Measurements from ENCODE around the gene SPATA2L.
"Not testable (repeated sequence)": the region's sequence is repeated elsewhere in the genome, so short reads cannot be mapped to it uniquely, and the experiment has no call there.

The SPATA2L gene

GRCh38 chr16:89707695-89708094 lies 6.2 kb upstream of the SPATA2L start:
- in situ Hi-C loops (cut with MboI; ENCODE audit: low sequenced_read_pairs): no loop called here

DNA sequence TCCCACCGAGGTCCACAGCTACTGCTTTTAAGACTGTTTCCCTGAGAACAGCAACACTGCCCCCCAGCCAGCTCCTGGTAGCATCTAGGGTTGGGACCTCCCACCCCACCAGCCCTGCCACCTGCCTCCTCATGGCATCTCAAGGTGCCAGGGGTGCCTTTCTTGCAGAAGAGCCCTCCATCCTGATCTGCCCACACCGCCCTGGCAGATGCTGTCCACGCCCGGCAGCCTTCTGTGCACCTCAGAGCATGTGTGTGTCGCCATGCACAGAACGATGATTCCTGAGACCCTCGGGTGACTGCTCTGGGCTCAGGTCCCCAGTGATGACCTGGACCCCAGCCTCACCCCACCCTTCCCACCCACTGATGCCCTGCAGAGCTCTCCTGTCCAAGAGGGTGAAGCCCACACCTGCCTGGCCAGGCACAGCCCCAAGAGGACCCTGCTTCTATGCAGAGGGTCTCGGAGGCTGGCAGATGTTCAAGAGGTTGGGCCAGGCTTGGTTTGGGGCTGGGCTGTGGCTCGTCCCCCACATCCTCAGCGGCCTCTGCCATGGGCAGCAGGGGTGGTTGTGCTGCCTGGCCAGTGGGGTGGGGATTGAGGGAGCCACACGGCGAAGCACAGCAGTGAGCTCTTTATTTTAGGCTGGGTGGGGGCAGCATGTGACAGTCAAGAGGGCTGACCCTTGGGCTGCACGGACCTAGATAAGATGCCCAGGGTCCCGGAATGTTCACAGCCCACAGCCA lies 5.2 kb upstream of the SPATA2L start:
- in situ Hi-C loops (cut with MboI; ENCODE audit: low sequenced_read_pairs): no loop called here

GRCh38 chr16:89705006-89705405 lies 3.5 kb upstream of the SPATA2L start:
- in situ Hi-C loops (cut with MboI; ENCODE audit: low sequenced_read_pairs): no loop called here

- in situ Hi-C loops (cut with MboI; ENCODE audit: low sequenced_read_pairs): no loop called here
These were observed 2.8 kb upstream of the SPATA2L start for GRCh38 chr16:89704281-89704680.

- in situ Hi-C loops (cut with MboI; ENCODE audit: low sequenced_read_pairs): no loop called here
These were observed 668 bp downstream of the SPATA2L start for GRCh38 chr16:89700649-89701424.

DNA sequence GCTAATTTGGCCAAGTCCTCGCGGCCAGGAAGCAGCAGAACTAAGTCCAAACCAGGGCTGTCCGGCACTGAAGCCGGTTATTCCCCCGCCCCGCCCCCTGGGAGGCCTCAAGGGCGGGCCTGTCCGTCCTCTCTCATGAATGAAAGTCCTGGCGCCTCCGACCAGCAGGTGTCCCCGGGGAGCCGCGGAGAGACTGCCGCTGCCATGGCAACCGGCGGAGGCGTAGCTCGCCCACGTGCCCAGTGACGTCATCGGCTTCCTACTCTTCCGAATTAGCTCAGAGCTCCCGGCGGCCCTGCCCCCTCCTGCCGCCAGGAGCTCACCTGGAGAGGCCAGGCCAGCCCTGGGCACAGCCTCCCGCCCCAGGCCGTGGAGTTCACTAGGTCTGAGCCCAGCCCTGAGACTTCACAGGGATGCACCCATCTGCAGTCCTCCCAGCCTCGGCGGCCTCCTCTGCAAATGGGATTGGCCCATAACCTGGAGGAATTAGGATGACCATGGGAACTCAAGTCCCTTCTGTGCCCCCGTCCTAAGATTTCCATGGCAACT lies 1.3 kb downstream of the SPATA2L start:
- in situ Hi-C loops (cut with MboI; ENCODE audit: low sequenced_read_pairs): no loop called here

DNA sequence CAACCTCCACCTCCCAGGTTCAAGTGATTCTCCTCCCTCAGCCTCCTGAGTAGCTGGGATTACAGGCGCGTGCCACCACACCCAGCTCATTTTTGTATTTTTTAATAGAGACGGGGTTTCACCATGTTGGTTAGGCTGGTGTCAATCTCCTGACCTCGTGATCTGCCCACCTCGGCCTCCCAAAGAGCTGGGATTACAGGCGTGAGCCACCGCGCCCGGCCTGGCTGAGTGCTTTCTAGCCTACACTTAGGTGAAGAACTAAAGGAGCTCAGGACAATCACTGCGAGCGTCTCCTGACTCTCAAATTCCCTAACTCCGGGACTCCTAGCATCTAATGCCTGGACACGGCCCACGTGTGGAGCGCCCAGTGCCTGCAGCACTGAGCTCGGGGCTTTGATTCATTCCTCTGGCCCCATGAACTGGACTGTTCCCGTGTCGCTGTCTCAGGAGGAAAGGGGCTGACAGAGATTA lies 1.8 kb downstream of the SPATA2L start:
- in situ Hi-C loops (cut with MboI; ENCODE audit: low sequenced_read_pairs): not testable (repeated sequence)

DNA sequence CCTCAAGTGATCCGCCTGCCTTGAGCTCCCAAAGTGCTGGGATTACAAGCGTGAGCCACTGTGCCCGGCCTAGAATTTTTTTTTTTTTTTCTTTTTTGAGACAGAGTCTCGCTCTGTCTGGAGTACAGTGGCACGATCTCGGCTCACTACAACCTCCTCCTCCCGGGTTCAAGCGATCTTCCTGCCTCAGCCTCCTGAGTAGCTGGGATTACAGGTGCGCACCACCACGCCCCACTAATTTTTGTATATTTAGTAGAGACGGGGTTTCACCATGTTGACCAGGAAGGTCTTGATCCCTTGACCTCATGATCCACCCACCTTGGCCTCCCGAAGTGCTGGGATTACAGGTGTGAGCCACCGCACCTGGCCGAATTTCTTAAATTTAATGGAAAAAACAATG lies 2.8 kb downstream of the SPATA2L start:
- in situ Hi-C loops (cut with MboI; ENCODE audit: low sequenced_read_pairs): not testable (repeated sequence)

DNA sequence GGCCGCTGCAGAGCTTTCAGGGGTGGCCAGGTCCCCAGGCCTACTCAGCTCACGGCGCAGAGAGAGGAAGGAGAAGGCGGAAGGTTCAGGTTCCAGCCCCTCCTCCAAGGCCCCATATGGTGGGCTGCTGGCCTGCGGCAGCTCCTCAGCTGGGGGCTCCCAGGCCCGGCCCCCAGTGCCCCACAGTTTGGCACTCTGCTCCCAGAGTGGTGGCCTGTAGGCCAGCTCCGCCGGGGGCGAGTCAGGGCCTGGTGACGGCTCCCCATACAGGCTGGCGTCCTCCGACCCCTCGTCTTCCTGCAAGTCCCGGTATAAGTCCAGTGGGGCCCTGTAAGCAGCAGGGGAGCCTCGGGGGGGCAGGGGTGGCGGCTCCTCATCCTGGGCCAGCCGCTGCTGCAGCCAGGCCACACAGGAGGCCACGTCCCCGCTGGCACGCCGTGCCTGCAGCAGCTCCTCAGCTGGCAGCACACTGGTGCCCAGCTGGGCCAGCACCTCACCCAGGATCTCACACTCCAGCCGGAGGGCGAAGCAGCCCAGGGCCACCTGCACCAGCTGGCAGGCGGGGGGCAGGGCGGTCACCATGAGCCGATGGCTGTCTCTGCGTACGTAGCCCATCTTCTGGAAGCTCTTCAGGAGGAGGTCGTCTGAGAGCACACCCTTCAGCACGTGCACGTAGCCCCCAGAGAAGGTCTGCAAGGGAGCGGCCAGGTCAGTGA lies 3.7 kb downstream of the SPATA2L start:
- in situ Hi-C loops (cut with MboI; ENCODE audit: low sequenced_read_pairs): no loop called here

- in situ Hi-C loops (cut with MboI; ENCODE audit: low sequenced_read_pairs): no loop called here
These were observed 4.3 kb downstream of the SPATA2L start for GRCh38 chr16:89697161-89697615.

GRCh38 chr16:89696670-89697128 lies 4.8 kb downstream of the SPATA2L start:
- in situ Hi-C loops (cut with MboI; ENCODE audit: low sequenced_read_pairs): no loop called here

- in situ Hi-C loops (cut with MboI; ENCODE audit: low sequenced_read_pairs): no loop called here
These were observed 5.4 kb downstream of the SPATA2L start for GRCh38 chr16:89695875-89696669.

DNA sequence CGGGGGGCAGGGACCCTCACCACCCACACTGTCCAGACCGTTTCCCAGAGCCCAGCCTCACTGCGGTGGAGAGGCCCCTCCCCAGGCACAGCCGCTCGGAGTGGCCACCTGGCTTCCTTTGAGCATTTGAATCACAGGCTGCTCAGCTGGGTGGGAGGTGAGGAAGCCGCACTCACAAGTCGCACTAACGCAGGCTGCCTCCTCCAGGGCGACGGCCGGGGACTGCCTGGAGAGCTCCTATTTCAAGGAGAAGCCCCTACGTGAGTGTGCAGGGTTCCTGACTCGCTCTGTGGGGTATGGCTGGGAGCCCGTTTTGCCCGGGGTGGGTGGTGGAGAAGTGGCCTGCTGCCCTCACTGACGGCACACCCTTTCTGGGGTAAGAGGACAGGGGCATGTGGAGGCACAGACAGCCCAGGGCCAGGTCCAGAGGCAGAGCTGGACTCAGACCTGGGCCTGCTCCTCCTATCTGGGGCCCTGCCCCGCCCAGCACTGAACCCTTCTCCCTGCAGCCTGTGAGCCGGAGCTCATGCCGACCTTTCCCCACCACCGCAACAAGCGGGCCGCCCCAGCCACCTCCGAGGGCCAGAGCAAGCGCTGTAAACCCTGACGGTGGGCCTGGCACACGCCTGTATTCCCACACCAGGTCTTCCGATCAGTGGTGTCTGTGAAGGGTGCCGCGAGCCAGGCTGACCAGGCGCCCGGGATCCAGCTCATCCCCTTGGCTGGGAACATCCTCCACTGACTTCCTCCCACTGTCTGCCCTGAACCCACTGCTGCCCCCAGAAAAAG lies 6.2 kb downstream of the SPATA2L start:
- in situ Hi-C loops (cut with MboI; ENCODE audit: low sequenced_read_pairs): no loop called here

GRCh38 chr16:89694784-89695085 lies 6.8 kb downstream of the SPATA2L start:
- in situ Hi-C loops (cut with MboI; ENCODE audit: low sequenced_read_pairs): not testable (repeated sequence)

- in situ Hi-C loops (cut with MboI; ENCODE audit: low sequenced_read_pairs): no loop called here
These were observed 7.3 kb downstream of the SPATA2L start for GRCh38 chr16:89693931-89694783.

DNA sequence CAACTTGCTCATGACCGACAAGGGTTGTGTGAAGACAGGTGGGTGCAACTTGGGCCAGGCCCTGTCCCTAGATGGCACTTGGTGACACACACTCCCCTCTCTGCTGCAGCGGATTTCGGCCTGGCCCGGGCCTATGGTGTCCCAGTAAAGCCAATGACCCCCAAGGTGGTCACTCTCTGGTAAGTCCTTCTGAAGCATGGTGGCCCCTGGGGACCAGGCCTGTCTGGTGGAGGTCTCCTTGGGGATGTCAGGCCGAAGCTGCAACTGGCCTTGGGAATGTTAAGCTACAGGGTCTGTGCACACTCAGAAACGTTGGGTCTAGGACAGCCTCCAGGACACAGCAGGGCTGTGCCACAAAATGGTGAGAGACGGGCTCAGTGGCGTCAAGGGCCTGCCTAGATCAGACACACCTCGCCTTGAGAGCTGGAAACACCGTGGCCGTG lies 8.2 kb downstream of the SPATA2L start:
- in situ Hi-C loops (cut with MboI; ENCODE audit: low sequenced_read_pairs): no loop called here

DNA sequence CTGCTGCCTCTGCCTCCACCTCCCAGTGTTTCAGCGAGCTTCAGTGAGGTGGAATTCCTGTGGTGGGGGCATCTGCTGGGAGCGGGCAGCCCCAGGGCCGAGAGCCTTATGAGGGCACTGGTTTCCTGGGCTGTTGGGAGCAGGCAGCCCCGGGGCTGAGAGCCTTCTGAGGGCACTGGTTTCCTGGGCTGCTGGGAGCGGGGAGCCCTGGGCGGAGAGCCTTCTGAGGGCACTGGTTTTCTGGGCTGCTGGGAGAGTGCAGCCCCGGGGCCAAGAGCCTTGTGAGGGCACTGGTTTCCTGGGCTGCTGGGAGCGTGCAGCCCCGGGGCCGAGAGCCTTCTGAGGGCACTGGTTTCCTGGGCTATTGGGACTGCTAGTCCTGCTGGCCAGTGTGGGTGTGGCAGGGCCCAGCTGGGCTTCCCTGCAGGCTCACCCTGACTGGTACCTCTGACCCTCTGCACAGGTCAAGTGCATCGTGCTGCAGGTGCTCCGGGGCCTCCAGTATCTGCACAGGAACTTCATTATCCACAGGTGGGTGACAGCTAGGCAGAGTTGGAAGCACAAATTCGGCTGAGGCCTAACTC lies 9.4 kb downstream of the SPATA2L start:
- in situ Hi-C loops (cut with MboI; ENCODE audit: low sequenced_read_pairs): no loop called here

- in situ Hi-C loops (cut with MboI; ENCODE audit: low sequenced_read_pairs): no loop called here
These were observed 10.1 kb downstream of the SPATA2L start for GRCh38 chr16:89691231-89691985.
